GM19452 (cell line): ENCODE results near the gene PRDM15.
A peak's percentile ranks its signal among the peaks of the same experiment; 100 is the strongest.

Experiments
- ATAC-seq: cut with Tn5 transposase; IDR thresholded peaks from one replicate; pipeline ENCODE4 v1.9.1; 2021; ENCODE audit not compliant: unreplicated experiment

PRDM15 gene

GRCh38 chr21:41879190-41879998 lies at the start of gene PRDM15:
Gene PRDM15, minus strand, starts transcription at chr21:41879344. Its CDS starts 18,981 bp downstream, at chr21:41860363.
- peak; percentile 43 for ATAC-seq

- no peak for ATAC-seq
Measured at GRCh38 chr21:41928621-41929220, 49.6 kb upstream of the PRDM15 start.

- no peak for ATAC-seq
Measured at GRCh38 chr21:41927727-41928409, 48.7 kb upstream of the PRDM15 start.

- peak; percentile 21 for ATAC-seq
Measured at GRCh38 chr21:41926807-41927171, 47.6 kb upstream of the PRDM15 start.

- peak; percentile 60 for ATAC-seq
Measured at GRCh38 chr21:41926117-41926806, 47.1 kb upstream of the PRDM15 start.

- no peak for ATAC-seq
Measured at GRCh38 chr21:41925767-41926116, 46.6 kb upstream of the PRDM15 start.

- ATAC-seq = no peak
Measured at GRCh38 chr21:41924368-41924754, 45.2 kb upstream of the PRDM15 start.

- no peak for ATAC-seq
Measured at GRCh38 chr21:41923631-41924367, 44.7 kb upstream of the PRDM15 start.

GRCh38 chr21:41923186-41923585 lies 44.0 kb upstream of the PRDM15 start:
- no peak for ATAC-seq

- ATAC-seq = no peak
Measured at GRCh38 chr21:41921021-41921420, 41.9 kb upstream of the PRDM15 start.

- no peak for ATAC-seq
Measured at GRCh38 chr21:41920476-41920875, 41.3 kb upstream of the PRDM15 start.

GRCh38 chr21:41919666-41920398 lies 40.7 kb upstream of the PRDM15 start:
- no peak for ATAC-seq

- no peak for ATAC-seq
Measured at GRCh38 chr21:41918561-41919358, 39.6 kb upstream of the PRDM15 start.

GRCh38 chr21:41917531-41917930 lies 38.4 kb upstream of the PRDM15 start:
- no peak for ATAC-seq

GRCh38 chr21:41916888-41917433 lies 37.8 kb upstream of the PRDM15 start:
- ATAC-seq = no peak

GRCh38 chr21:41914965-41915364 lies 35.8 kb upstream of the PRDM15 start:
- ATAC-seq = no peak

GRCh38 chr21:41914358-41914757 lies 35.2 kb upstream of the PRDM15 start:
- no peak for ATAC-seq

GRCh38 chr21:41913230-41913629 lies 34.1 kb upstream of the PRDM15 start:
- no peak for ATAC-seq

- ATAC-seq = no peak
Measured at GRCh38 chr21:41908829-41909228, 29.7 kb upstream of the PRDM15 start.
